Left colon (tissue), 2 donors: ENCODE results near the gene TNIK. TPM values are rescaled to one million over a fixed set of nuclear protein-coding genes. Genes with fewer than 3 reads are reported as not detected.

ENCODE experiments used
- ATAC-seq: fragments of 200-7000 bp; cut with Tn5 transposase; one replicate; pipeline ENCODE4 v1.9.1; 2020; ENCODE audit warnings: mild to moderate bottlenecking, moderate library complexity
- DNase-seq, 2 donors: peaks; one replicate each; pipeline ENCODE4 v3.0.0-alpha.2; 2020
- intact Hi-C, 2 donors: fragments of 100-400 bp; cut with DNase I in 1 of 2; cut with micrococcal nuclease in 1 of 2; formaldehyde crosslinking; loops; one replicate each; pipeline versions ENCODE4 v1.11.2 to v1.14.0; 2022; cut with DNase I, micrococcal nuclease
- total RNA-seq, 2 donors: library from RNA; stranded (reverse); fragmentation: NEBNext Ultra II Directional; extraction: Animal tissue kit (Norgen Biotek cat#: 25700); gene quantifications; one replicate each; pipeline ENCODE4 v1.2.1, GENCODE V29; 2021
- donor health status: DM: no; HTN: no; CAD: no.
- donor health status: DM: yes; HTN: yes; CAD: no.

Gene TNIK
- total RNA-seq, 2 donors from 2014 or later, result 30.5 to 32.1 TPM

DNA sequence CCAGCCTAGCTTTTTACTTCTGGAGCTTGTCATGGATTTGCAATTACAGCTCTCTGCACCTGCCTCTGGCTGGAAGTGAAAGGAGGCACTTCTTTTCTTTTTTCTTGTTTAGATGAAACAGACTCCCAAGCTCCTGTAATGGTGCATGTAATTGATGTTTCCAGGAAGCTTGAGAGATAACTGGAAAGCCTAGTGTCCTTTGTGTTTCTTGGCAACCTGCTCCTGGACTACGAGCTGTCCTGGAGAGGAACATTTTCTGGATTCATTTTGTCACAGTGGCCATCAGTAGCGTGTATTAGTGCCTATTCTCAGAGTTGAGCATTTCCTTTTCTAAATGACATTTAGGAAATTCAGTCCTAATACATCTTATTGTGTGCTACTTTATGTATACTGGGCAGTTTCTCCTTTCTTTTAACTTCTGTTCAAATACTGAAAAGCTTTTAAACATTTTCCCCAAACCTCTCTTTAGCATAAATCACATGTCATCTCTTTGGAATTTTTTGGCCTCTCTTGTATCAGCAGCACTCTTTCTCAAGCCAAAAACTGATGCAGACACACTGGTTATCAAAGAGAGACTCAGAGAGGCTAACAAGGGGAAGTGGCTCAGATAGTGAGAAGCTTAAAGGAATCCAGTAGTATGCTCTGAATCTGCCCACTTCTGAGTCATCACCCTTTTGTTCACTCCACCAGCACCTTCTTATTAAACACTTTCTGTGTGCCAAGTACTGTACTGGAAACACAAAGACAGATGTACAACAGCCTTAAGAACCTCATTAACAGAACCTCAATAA lies 371.0 kb downstream of the TNIK start:
- no peak for DNase-seq
- ATAC-seq, result no peak
- intact Hi-C loops, result no loop called here

DNA sequence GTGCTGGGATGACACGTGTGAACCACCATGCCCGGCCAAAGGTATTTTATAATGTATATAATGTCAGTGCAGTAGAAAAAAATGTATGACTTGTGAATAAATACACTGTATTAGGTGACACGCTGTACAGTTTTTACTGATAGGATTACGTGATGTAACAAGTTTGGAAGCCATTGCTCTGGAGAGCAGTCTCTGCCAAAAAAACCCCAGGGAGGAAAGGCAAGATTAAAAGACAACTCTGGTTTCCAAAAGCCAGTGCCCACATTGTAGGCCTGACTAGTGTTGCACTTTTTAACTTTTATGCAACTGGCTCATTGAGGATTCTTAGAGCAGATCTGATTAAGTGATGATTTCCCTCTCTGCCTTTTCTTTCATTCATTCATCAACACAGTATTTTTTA lies 371.7 kb downstream of the TNIK start:
- DNase-seq (no peak), ATAC-seq (no peak)
- intact Hi-C loops, result no loop called here

DNA sequence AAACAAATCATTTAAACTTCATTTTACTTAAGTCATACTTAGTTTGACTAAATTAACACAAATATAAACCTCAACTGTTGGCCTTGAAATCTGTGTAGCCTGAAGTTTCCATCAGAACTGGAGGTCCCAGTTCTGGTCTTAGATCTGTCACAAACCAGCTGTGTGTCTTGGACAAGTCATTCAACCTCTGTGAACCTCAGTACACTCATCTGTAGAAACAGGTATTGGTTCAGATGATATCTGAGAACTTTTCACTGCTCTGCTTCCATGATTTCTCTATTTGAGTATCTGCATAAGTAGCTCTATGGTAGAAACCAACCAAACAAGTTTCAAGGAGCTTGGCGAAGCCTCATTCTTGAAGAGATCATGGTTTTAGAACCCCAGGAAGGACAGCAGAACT lies 373.3 kb downstream of the TNIK start:
- ATAC-seq (no peak), DNase-seq (no peak)
- intact Hi-C loops, result no loop called here

DNA sequence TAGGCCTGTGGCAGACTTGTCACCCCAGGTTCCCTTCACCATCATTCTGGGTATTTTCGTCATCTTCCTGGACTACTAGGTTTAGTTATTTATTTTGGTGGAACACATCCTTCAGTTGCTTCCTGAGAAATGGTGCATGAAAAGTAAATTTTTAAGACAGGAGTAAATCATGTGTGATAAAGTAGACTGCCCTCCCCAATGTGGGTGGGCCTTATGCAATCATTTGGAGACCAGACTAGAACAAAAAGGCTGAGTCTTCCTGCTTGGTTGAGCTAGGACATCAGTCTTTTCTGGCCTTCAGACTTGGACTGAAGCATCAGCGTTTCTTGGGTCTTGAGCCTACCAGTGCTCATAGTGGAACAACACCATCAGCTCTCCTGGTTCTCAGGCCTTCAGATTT lies 382.9 kb downstream of the TNIK start:
- ATAC-seq, result no peak
- no peak for DNase-seq

DNA sequence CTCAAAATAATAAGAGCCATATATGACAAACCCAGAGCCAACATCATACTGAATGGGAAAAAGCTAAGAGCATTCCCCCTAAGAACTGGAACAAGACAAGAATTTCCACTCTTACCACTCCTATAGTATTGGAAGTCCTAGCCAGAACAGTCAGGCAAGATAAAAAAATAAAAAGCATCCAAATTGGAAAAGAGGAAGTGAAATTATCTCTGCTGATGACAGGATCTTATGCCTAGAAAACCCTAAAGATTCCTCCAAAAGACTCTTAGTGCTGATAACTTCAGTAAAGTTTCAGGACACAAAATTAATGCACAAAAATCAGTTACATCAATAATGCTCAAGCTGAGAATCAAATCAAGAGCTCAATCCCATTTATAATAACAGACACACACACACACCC lies 387.8 kb downstream of the TNIK start:
- intact Hi-C loops, result no loop called here
- no peak for ATAC-seq
- no peak for DNase-seq

More for the DNA sequence above, 382.9 kb downstream of the TNIK start:
- intact Hi-C loops, result no loop called here

DNA sequence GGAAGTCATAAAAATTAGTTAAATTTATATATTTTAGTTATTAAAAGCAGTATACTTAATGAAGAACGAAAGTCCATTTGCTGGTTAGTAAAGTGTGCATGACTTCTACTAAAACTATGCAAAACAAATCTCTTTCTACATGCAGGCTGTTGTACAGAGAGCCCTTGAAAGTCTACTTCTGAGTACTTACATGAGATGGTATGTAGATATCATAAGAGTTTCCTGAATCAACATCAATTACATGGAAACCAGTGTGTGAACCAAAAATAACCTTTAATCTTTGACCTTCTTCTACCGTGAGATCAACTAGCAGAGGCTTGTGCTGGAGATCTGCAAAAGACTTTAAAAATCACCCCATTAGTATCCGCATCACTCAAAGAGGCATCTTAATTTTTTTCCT lies 391.5 kb downstream of the TNIK start:
- intact Hi-C loops, result no loop called here
- ATAC-seq (no peak), DNase-seq (no peak)

DNA sequence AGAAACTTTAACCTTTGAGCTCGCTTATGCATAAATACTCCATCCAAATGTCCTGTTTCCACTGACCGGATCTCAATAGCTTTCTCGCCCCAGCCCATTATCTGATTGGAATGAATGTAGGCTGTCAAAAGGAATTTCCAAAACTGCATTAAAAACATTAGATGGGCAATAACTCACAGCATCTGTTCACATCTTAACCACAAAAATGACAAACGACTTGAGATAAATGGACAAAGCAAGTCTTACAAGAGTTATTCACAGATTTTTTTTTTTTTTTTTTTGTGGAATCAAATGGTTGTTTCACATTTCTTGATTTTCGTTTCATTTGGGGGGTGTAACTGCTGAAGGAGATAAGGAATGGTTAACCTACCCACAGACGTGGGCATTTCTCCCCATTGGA lies 394.0 kb downstream of the TNIK start:
- DNase-seq (no peak), ATAC-seq (no peak)
- intact Hi-C loops, result no loop called here

DNA sequence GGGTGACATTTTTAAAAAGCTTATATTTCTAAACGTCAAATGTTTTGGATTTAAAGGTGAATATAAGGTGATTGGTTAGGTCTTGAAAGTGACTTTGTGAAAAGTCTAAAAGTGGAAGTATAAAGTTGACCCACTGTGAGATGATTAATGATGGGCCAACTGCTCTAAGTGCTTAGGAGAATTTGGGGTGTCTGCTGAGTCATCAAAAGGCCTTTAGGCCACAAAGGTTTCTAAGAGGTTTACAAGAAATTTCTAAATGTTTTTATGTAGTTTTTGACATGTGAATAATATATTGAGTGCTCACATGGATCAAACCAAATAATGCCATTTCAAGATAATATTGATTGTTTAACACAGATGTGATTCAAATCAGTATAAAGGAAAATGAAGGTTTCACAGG lies 394.5 kb downstream of the TNIK start:
- DNase-seq (no peak), ATAC-seq (no peak)
- intact Hi-C loops, result no loop called here

DNA sequence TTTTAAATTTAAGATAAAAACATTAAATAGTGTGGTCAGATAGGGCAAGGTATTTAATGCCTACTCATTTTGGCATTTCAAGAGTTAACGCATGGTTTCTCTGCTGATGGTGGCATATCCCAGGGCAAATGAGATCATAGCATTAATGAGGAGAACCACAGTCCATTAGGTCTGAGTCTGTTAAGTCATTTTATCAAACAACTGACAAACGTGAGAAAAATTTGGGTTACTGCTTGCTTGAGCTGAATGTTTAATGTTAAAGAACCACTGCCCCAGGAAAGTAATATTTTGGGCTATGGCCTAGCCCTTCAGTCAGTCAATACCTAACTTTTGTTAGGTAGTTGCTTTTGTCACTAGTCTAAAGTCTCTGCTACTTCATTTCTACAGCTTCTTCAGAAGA lies 395.7 kb downstream of the TNIK start:
- no peak for ATAC-seq

DNA sequence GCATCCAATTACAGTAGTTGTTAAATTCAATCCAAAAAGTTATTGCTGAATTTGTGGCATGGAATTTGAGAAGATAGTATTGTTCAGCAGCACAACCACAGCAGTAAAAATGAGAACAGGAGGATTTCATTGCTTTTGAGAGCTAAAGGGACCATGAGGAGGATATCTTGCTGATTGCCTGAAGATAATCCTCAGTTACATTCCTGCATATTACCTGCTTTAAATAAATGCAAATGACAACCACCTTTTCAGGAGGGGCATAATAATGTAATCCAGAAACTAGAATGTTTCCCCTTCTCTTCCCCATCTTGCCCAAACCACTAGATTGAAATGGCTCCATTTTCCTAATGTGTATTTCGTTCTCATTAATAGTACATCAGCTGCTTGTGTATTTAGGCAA lies 398.5 kb downstream of the TNIK start:
- intact Hi-C loops, result no loop called here
- ATAC-seq, result no peak
- DNase-seq, result no peak

More for the DNA sequence above, 395.7 kb downstream of the TNIK start:
- DNase-seq, result no peak
- intact Hi-C loops, result no loop called here

DNA sequence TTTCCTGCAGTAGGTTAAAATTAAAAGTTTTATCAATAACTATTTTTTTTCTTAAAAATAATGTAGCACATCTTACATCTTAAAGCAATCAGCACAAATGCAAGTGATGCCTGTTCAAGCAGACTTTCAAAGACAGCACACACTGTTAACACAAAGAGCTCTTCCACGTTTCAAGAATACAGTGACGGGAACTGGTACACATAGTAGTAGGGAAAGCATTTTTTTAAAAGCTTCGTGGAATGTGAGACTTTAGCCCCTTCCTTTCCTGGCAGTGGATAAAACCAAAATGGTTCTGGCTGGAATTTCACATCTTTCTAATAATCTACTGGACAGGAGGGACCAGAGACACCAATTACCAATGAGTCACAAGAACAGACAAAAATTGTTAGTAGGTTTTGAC lies 400.2 kb downstream of the TNIK start:
- intact Hi-C loops, result no loop called here
- no peak for DNase-seq
- no peak for ATAC-seq

DNA sequence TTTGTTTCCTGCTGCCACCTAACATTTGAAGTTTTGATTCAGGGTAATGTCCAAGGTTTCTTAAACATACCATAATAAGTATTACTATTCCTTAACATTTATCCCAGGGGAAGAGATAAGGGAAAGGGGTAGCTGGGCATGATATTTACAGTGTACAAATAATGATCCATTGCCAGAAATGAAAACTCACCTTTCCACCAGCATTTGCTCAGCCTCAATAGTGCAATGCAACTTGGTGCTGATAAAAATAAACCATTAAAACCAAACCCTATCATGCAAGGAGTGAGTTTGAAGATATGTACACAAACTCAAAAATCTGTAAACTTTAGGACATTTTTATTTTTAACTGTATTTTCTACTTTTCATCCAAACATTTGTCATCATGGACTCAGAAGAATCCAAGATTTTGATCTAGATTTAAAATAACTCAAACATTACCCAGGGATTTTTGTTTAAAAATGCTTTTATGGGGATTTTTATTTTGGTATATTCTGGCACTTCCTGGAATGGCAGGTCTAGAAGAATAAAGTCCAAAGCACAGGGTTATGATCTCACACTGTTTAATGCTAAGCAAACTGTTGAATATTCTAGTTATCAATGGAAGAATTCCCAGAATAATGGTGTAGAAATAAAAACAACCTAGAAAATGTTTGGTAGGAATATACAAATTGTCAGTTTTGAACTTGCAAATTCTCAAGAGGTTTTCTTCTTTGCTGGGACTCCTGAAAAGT lies 401.2 kb downstream of the TNIK start:
- DNase-seq (no peak), ATAC-seq (peak; percentile 81)

DNA sequence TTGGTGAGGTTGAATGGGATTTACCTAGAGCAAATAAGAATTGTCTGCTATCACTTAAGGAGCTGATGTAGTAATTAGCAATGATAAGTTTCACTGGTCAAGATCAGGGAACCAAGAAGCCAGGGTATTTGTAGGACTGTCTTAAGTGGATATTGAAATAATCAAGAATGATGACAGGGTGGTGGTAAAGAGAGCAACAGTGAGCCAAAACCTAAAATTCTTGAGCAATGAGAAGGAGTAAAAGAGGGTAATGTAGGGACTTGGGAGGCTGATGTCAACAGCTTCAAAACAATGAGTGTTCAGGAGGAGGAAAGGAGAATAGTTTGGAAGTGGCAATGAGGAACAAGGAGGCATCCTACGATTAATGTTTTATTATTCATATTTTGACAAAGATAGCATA lies 402.1 kb downstream of the TNIK start:
- ATAC-seq (no peak), DNase-seq (no peak)
- intact Hi-C loops, result no loop called here

More for the DNA sequence above, 401.2 kb downstream of the TNIK start:
- intact Hi-C loops, result no loop called here

DNA sequence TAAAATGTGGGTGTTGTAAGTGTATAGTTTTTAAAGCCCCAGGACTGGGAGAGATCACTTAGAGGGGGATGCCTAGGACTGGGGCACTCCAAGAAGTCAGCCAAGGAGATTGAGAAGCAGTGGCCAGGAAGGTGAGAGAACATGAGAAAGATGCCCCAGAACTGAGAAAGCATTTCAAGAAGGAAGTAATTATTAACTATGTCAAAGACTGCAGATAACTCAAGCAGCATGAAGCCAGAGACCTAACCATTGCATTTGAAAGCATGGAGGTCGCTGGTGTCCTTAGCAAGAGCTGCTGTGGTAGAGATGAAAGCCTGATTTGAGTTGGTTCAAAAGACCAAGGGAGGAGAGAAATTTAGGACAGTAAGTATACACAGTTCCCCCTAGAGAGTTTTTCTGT lies 403.1 kb downstream of the TNIK start:
- no peak for ATAC-seq
- DNase-seq, result no peak
- intact Hi-C loops, result no loop called here

DNA sequence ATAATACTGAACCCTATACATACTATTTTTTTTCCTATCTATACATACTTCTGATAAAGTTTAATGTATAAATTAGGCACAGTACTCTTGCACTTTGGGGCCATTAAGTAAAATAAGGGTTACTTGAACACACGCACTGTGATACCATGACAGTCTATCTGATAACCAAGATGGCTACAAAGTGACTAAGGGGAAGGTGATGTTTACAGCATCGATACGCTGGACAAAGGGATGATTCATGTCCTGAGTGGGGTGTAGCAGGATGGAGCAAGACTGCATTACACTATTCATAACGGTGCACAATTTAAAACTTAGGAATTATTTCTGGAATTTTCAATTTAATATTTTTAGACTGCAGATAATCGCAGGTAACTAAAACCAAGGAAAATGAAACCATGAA lies 403.7 kb downstream of the TNIK start:
- intact Hi-C loops, result no loop called here
- ATAC-seq (no peak), DNase-seq (no peak)

DNA sequence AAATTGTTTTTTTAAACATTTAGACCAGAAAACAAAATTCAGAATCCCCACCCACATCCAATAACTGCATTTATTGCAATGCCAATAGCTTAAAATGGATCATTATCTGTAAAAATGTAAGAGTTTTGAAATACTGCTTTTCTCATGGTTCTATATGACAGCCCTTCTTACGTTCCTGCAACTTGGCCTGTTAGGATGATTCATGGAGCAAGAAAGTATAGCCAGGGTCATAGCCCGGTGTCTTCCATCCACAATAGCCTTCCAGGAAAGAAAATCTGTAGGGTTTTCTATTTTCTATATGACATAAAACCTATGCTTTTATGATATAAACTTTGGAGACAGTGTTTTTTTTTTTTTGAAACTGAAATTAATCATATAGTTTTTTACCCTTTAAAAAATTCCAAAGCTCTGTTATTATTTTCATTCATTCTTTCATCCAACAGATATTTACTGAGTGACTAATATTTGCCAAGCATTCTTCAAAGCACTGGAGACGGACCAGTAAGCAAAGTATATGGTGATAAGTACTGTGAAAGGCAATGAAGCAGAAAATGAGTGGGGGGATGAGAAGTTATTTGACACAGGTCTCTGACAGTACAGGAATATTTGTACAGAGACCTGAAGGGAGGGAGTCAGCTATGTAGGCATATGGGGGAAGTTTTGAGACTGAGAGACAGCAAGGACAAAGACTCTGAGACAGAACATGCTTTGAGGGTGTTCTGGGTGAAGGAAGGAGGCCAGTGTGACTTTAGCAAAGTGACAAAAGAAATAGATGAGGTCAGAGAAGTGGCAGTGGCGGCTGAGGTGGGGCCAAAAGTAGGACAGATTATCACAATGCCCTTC lies 404.6 kb downstream of the TNIK start:
- intact Hi-C loops, result no loop called here
- ATAC-seq (no peak), DNase-seq (no peak)

DNA sequence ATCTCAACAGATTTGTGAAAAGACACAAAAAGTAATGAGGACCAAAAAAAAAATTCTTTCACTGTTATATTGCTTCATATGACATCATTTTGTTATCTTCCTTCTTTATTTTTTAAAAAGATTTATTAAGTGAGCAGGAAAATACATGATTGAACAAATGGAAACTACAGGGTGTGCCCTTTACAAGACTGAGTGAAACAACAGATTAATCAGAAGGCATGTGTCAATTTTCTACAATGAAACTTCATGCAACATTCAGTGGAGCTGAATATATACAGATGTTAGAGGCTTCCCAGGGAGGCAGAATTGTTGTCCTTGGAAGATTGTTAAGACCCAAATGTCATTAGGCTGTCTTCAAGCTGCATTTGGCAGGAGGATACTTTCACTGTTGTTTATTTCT lies 405.3 kb downstream of the TNIK start:
- DNase-seq (no peak), ATAC-seq (no peak)
- intact Hi-C loops, result no loop called here

DNA sequence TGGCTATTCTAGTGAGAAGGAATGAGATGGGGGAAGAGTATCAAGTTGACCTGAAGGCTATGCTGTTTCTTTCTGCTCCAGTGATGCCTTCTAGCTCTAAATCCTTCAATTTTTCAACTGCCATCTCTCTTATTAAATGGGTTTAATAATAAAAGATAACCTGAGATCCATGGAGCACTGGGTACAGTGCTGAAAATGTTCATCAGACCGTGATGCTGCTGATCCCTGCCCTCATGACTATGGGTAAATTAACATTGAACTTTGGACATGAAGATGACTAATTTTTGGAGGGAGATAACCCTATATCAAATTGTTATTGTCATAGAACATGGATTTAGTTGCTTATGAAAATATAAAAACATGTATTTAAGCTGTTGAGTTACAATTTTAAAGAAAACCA lies 406.0 kb downstream of the TNIK start:
- ATAC-seq (no peak), DNase-seq (no peak)
- intact Hi-C loops, result no loop called here

DNA sequence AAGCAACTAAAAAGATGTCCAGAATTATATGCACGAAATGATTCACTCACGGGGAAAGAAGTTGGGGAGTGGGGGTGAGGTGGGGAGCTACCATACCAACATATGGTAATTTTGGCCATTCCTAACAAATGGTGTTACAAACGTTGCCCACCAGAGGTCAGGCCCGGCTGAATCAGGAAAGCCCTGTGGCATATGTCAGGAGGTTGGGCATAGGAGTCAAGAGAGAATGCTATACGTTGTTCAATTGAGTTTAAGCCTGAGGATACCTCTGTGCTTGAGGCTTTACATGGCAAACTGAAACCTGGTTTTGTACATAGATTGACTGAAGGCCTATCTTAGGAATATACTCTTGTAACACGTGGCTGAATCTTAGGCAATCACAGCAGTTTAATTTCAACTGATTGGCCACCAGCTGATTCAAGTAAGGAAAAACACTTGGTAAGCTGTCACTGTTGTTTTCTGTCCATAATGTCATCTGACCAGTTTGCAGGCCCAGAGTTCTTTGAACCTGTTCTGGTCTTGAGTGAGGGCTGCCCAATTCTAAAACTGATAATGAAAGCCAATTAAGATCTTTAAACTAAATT lies 410.3 kb downstream of the TNIK start:
- intact Hi-C loops, result loop anchor here in 1 of 2 donors (5.0 kb wide), 1 partner anchor 517 kb away; no protein-coding TSS in a partner anchor
- ATAC-seq (peak; percentile 80), DNase-seq (peak; percentile 26 to 35)
